Measurements from ENCODE around the gene CTSD. TPM values are rescaled to one million over a fixed set of nuclear protein-coding genes. Genes with fewer than 3 reads are reported as not detected.

Gene CTSD
- total and polyA plus RNA-seq, 2 experiments from 2014 or later = 67.1 to 251 TPM

DNA sequence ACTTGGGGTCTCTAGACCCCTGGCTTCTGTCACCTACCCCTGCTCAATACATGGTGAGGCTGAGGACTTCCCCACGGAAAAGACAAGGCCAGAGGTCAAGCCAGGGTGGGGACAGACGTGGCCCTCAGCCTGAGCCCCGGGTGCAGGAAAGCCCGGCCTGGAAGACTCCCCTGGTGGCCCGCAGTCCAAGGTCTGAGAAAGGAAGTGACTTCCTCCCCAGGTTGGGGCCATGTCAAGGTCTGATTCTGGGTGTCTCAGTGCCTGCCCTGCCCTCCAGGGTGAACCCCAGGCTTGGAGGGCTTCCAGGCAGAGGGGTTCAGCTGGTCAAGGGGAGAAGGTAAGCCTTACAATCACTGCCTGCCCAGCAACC lies 3.9 kb downstream of the CTSD start (continued):
- TF ChIP-seq CREB1 (CRISPR knock-in tag; IDR thresholded peaks at IDR 0.05; ENCODE audit: low read depth) (no peak), EZH2 (IDR thresholded peaks at IDR 0.05; ENCODE audit: low read depth, unreplicated experiment) (no peak), POLR2AphosphoS5 (IDR thresholded peaks at IDR 0.05; ENCODE audit: low read depth) (no peak), NANOG (IDR thresholded peaks at IDR 0.05; ENCODE audit: borderline replicate concordance) (no peak), ZNF331 (CRISPR knock-in tag; IDR thresholded peaks at IDR 0.05; ENCODE audit: low read depth) (no peak), STAT1 (IDR thresholded peaks at IDR 0.05; ENCODE audit: unreplicated experiment) (no peak), EZH2phosphoT487 (IDR thresholded peaks at IDR 0.05; ENCODE audit: unreplicated experiment) (no peak)
- TF ChIP-seq, protein P1, sequence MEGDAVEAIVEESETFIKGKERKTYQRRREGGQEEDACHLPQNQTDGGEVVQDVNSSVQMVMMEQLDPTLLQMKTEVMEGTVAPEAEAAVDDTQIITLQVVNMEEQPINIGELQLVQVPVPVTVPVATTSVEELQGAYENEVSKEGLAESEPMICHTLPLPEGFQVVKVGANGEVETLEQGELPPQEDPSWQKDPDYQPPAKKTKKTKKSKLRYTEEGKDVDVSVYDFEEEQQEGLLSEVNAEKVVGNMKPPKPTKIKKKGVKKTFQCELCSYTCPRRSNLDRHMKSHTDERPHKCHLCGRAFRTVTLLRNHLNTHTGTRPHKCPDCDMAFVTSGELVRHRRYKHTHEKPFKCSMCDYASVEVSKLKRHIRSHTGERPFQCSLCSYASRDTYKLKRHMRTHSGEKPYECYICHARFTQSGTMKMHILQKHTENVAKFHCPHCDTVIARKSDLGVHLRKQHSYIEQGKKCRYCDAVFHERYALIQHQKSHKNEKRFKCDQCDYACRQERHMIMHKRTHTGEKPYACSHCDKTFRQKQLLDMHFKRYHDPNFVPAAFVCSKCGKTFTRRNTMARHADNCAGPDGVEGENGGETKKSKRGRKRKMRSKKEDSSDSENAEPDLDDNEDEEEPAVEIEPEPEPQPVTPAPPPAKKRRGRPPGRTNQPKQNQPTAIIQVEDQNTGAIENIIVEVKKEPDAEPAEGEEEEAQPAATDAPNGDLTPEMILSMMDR (conservative IDR thresholded peaks at IDR 0.05; ENCODE audit: low read depth in 2 of 2) = no peak
- TF ChIP-seq, protein P2, sequence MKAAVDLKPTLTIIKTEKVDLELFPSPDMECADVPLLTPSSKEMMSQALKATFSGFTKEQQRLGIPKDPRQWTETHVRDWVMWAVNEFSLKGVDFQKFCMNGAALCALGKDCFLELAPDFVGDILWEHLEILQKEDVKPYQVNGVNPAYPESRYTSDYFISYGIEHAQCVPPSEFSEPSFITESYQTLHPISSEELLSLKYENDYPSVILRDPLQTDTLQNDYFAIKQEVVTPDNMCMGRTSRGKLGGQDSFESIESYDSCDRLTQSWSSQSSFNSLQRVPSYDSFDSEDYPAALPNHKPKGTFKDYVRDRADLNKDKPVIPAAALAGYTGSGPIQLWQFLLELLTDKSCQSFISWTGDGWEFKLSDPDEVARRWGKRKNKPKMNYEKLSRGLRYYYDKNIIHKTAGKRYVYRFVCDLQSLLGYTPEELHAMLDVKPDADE (IDR thresholded peaks at IDR 0.05) = no peak
- TF ChIP-seq, protein P3, sequence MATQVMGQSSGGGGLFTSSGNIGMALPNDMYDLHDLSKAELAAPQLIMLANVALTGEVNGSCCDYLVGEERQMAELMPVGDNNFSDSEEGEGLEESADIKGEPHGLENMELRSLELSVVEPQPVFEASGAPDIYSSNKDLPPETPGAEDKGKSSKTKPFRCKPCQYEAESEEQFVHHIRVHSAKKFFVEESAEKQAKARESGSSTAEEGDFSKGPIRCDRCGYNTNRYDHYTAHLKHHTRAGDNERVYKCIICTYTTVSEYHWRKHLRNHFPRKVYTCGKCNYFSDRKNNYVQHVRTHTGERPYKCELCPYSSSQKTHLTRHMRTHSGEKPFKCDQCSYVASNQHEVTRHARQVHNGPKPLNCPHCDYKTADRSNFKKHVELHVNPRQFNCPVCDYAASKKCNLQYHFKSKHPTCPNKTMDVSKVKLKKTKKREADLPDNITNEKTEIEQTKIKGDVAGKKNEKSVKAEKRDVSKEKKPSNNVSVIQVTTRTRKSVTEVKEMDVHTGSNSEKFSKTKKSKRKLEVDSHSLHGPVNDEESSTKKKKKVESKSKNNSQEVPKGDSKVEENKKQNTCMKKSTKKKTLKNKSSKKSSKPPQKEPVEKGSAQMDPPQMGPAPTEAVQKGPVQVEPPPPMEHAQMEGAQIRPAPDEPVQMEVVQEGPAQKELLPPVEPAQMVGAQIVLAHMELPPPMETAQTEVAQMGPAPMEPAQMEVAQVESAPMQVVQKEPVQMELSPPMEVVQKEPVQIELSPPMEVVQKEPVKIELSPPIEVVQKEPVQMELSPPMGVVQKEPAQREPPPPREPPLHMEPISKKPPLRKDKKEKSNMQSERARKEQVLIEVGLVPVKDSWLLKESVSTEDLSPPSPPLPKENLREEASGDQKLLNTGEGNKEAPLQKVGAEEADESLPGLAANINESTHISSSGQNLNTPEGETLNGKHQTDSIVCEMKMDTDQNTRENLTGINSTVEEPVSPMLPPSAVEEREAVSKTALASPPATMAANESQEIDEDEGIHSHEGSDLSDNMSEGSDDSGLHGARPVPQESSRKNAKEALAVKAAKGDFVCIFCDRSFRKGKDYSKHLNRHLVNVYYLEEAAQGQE (IDR thresholded peaks at IDR 0.05; ENCODE audit: unreplicated experiment) = no peak

DNA sequence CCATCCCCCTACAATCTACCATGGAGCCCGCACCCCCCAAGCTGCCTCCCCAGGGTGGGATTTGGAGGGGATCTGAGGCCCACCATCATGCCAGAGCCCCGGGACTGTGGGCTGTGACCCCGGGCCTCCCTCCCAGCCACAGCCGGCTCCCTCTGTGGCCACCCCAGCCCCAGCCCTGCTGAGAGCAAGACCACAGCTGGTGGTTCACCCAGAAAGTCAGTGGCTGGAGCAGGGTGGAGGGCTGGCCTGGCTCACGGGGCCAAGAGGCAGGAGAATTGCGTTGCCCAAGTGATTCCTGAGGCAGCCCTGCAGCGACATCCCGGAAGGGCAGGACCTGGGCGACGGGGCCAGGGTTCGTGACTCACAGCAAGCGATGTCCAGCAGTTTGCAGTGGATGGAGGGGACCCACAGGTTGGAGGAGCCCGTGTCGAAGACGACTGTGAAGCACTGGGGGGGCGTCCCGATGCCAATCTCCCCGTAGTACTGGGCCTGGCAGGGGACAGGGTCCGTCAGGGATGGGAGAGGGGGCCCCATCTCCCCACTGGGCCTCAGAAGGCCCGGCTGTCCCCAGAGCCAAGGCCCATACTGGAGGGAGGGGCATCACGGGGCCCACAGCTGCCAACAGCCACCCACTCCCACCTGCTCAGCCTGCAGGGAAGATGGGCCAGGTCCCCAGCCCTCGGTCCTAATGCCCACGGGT lies 4.4 kb downstream of the CTSD start:
- Histone ChIP-seq H3K9me2 (ENCODE audit: insufficient read depth) (no peaks in the 10 kb centered on the region), H3K27ac (ENCODE audit: low read depth) (no peak overlapping the region)
- no peak for TF ChIP-seq ZNF114 (CRISPR knock-in tag; IDR thresholded peaks at IDR 0.05)
- TF ChIP-seq, protein P2 (IDR thresholded peaks at IDR 0.05) = no peak
- TF ChIP-seq, protein P3 (IDR thresholded peaks at IDR 0.05; ENCODE audit: unreplicated experiment) = no peak
- TF ChIP-seq POLR2AphosphoS5 (IDR thresholded peaks at IDR 0.05; ENCODE audit: low read depth) = no peak
- no peak for TF ChIP-seq JUNB (IDR thresholded peaks at IDR 0.05; ENCODE audit: unreplicated experiment)
- TF ChIP-seq STAT1 (IDR thresholded peaks at IDR 0.05; ENCODE audit: unreplicated experiment) = no peak
- no peak for TF ChIP-seq EZH2phosphoT487 (IDR thresholded peaks at IDR 0.05; ENCODE audit: unreplicated experiment)
- TF ChIP-seq, protein P1 (conservative IDR thresholded peaks at IDR 0.05; ENCODE audit: low read depth in 2 of 2) = no peak
- TF ChIP-seq NANOG (IDR thresholded peaks at IDR 0.05; ENCODE audit: borderline replicate concordance) = no peak
- TF ChIP-seq EZH2 (IDR thresholded peaks at IDR 0.05; ENCODE audit: low read depth, unreplicated experiment) = no peak

More for the DNA sequence above, 4.4 kb downstream of the CTSD start:
- H3K4me1 ChIP-seq (ENCODE audit: insufficient read depth) = no peaks in the 10 kb centered on the region; the same call in 1 of the 2 replicates
- H4K20me1 ChIP-seq (replicated peaks; ENCODE audit: insufficient read depth) = no peaks in the 10 kb centered on the region
- no peaks in the 10 kb centered on the region for H3K27me3 ChIP-seq (ENCODE audit: insufficient read depth)
- no peak overlapping the region for H3K4me3 ChIP-seq
- H3K79me2 ChIP-seq (replicated peaks; ENCODE audit: insufficient read depth) = peaks cover 5% of the 10 kb centered on the region
- Mint-ChIP-seq H3K27me3 (ENCODE audit: insufficient read depth, low read depth, poor library complexity) (peaks cover 7% of the 10 kb centered on the region), H3K9me3 (no peaks in the 10 kb centered on the region), H3K27ac (no peak overlapping the region), H3K4me3 (no peak overlapping the region), H3K36me3 (ENCODE audit: low read depth) (peaks cover 7% of the 10 kb centered on the region; the same call in 2 of the 3 replicates), H3K4me1 (peaks cover 5% of the 10 kb centered on the region)
- H3K36me3 ChIP-seq (ENCODE audit: insufficient read depth) = no peaks in the 10 kb centered on the region
- no peak overlapping the region for H3K4me2 ChIP-seq
- ATAC-seq = no peak
- no peak overlapping the region for H2AFZ ChIP-seq
- H3F3A ChIP-seq (replicated peaks; ENCODE audit: low read depth) = no peaks in the 10 kb centered on the region
- no peak for DNase-seq (ENCODE audit: low spot score)

Data from GM23338 (cell line).